HepG2 (cell line): ENCODE measurements around the gene FBXO4. TPM values are rescaled to one million over a fixed set of nuclear protein-coding genes. Genes with fewer than 3 reads are reported as not detected.

Experiments
- AGO2 ChIP-seq: fragments of 200-400 bp; formaldehyde crosslinking; optimal IDR thresholded peaks from 2 replicates; pipeline ENCODE3; 2017; ENCODE audit warnings: mild to moderate bottlenecking, low read depth, low read length, moderate library complexity
- ATF7 ChIP-seq, 2 experiments: fragments of 450-650 bp in 1 of 2; sonication (generic) in 1 of 2; formaldehyde crosslinking in 1 of 2; IDR thresholded peaks; 2 replicates each; pipeline versions ENCODE4 v1.4.0 to v1.6.1; 2016 to 2020; ENCODE audit warnings: antibody characterized with exemption in 1 of 2, mild to moderate bottlenecking in 1 of 2, missing genetic modification reagents in 1 of 2
- ESRRA ChIP-seq: sonication (generic); formaldehyde crosslinking; IDR thresholded peaks from 2 replicates; pipeline ENCODE4 v1.5.1; 2020; ENCODE audit warnings: mild to moderate bottlenecking, low read depth, missing genetic modification reagents
- HNRNPK ChIP-seq: fragments of 200-400 bp; formaldehyde crosslinking; IDR thresholded peaks from 2 replicates; pipeline ENCODE4 v1.6.1; 2018; ENCODE audit warnings: low read length, low read depth, moderate library complexity, mild to moderate bottlenecking; ENCODE audit not compliant: poor library complexity, severe bottlenecking
- HOXD1 ChIP-seq: sonication (generic); formaldehyde crosslinking; IDR thresholded peaks from 2 replicates; pipeline ENCODE4 v1.5.0; 2020; ENCODE audit warnings: missing genetic modification reagents
- KDM5A ChIP-seq: fragments of 200-600 bp; sonication (generic); IDR thresholded peaks from 2 replicates; pipeline ENCODE4 v1.7.0; 2018; ENCODE audit warnings: antibody characterized with exemption, mild to moderate bottlenecking, low read length, borderline replicate concordance
- KLF15 ChIP-seq: sonication (generic); formaldehyde crosslinking; IDR thresholded peaks from 2 replicates; pipeline ENCODE4 v1.8.1; 2023; ENCODE audit warnings: borderline replicate concordance, mild to moderate bottlenecking, inconsistent platforms, missing genetic modification reagents, mixed read lengths
- KMT2A ChIP-seq: sonication (generic); formaldehyde crosslinking; IDR thresholded peaks from 2 replicates; pipeline ENCODE4 v1.4.0; 2020; ENCODE audit warnings: missing genetic modification reagents
- PCBP1 ChIP-seq: fragments of 200-400 bp; formaldehyde crosslinking; IDR thresholded peaks from 2 replicates; pipeline ENCODE4 v1.6.1; 2017; ENCODE audit warnings: mild to moderate bottlenecking, low read depth, low read length, borderline replicate concordance
- SOX13 ChIP-seq, 3 experiments: fragments of 450-650 bp in 1 of 3; sonication (generic) in 1 of 3; formaldehyde crosslinking in 1 of 3; IDR thresholded peaks in 2 of 3; conservative IDR thresholded peaks in 1 of 3; 2 replicates each; pipeline versions ENCODE4 v1.5.0 to v1.6.1; 2016 to 2020; ENCODE audit warnings: antibody characterized with exemption in 1 of 3, mild to moderate bottlenecking in 1 of 3, missing compliant biosample characterization in 1 of 3, missing genetic modification reagents in 1 of 3, moderate library complexity in 1 of 3
- SP2 ChIP-seq: sonication (generic); formaldehyde crosslinking; IDR thresholded peaks from 2 replicates; pipeline ENCODE4 v1.5.1; 2020; ENCODE audit warnings: mild to moderate bottlenecking, missing genetic modification reagents
- ZFYVE20 ChIP-seq: sonication (generic); formaldehyde crosslinking; IDR thresholded peaks from 2 replicates; pipeline ENCODE4 v1.8.0; 2023; ENCODE audit warnings: low read depth, mild to moderate bottlenecking, moderate library complexity, missing genetic modification reagents, borderline replicate concordance
- ZNF234 ChIP-seq: sonication (generic); formaldehyde crosslinking; conservative IDR thresholded peaks from 2 replicates; pipeline ENCODE4 v1.5.1; 2020; ENCODE audit warnings: mild to moderate bottlenecking, missing genetic modification reagents
- ZNF329 ChIP-seq: sonication (generic); formaldehyde crosslinking; IDR thresholded peaks from 2 replicates; pipeline ENCODE4 v1.9.0; 2021; ENCODE audit warnings: low read depth, mild to moderate bottlenecking, missing genetic modification reagents
- ZNF44 ChIP-seq: sonication (generic); formaldehyde crosslinking; IDR thresholded peaks from 2 replicates; pipeline ENCODE4 v1.5.1; 2020; ENCODE audit warnings: mild to moderate bottlenecking, missing genetic modification reagents
- ZNF446 ChIP-seq: sonication (generic); formaldehyde crosslinking; IDR thresholded peaks from 2 replicates; pipeline ENCODE4 v1.5.0; 2020; ENCODE audit warnings: mild to moderate bottlenecking, missing genetic modification reagents
- ZNF788 ChIP-seq: sonication (generic); formaldehyde crosslinking; IDR thresholded peaks from 2 replicates; pipeline ENCODE4 v1.5.0; 2020; ENCODE audit warnings: mild to moderate bottlenecking, missing genetic modification reagents, borderline replicate concordance
- ZNF816 ChIP-seq: sonication (generic); formaldehyde crosslinking; IDR thresholded peaks from 2 replicates; pipeline ENCODE4 v1.8.0; 2022; ENCODE audit warnings: missing genetic modification reagents, mild to moderate bottlenecking, borderline replicate concordance
- polyA plus RNA-seq, 8 experiments: library from polyadenylated mRNA; depleted of rRNA in 3 of 8; stranded (reverse) in 7 of 8; unstranded in 1 of 8; fragments of >200 nt; fragmentation: Illumina TruSeq in 4 of 8; extraction: Trizol in 4 of 8; gene quantifications; 2 replicates each; pipeline versions ENCODE4 v1.2.1 to v1.2.3, GENCODE V29; 2011 to 2016; ENCODE audit warnings: low read depth in 4 of 8, missing spikeins in 1 of 8, mixed read lengths in 1 of 8; ENCODE audit not compliant: insufficient read depth in 1 of 8
- total RNA-seq, 5 experiments: library from RNA; depleted of rRNA; stranded (reverse); fragments of >200 nt; fragmentation: Illumina TruSeq; extraction: Trizol; gene quantifications; 2 replicates each; pipeline ENCODE4 v1.2.3, GENCODE V29; 2016; ENCODE audit warnings: low read depth in 1 of 5
- TF ChIP-seq, protein P1 (sequence below): sonication (generic); formaldehyde crosslinking; IDR thresholded peaks from 2 replicates; pipeline ENCODE4 v1.8.0; 2022; ENCODE audit warnings: mild to moderate bottlenecking, missing genetic modification reagents, moderate library complexity
- TF ChIP-seq, protein P2 (sequence below): sonication (generic); formaldehyde crosslinking; IDR thresholded peaks from 2 replicates; pipeline ENCODE4 v1.8.1; 2023; ENCODE audit warnings: missing genetic modification reagents, mild to moderate bottlenecking, borderline replicate concordance
- TF ChIP-seq, protein P3 (sequence below): sonication (generic); formaldehyde crosslinking; conservative IDR thresholded peaks from 2 replicates; pipeline ENCODE4 v1.8.0; 2022; ENCODE audit warnings: low read depth, missing genetic modification reagents
- TF ChIP-seq, protein P4 (sequence below): sonication (generic); formaldehyde crosslinking; IDR thresholded peaks from 2 replicates; pipeline ENCODE4 v1.9.0; 2022; ENCODE audit warnings: low read depth, missing genetic modification reagents

Gene FBXO4
- total and polyA plus RNA-seq, 2 of the 13 experiments (the other 11 are each of a cell fraction or from before 2014, with no cell fraction given), result 5.2 to 16.4 TPM

DNA sequence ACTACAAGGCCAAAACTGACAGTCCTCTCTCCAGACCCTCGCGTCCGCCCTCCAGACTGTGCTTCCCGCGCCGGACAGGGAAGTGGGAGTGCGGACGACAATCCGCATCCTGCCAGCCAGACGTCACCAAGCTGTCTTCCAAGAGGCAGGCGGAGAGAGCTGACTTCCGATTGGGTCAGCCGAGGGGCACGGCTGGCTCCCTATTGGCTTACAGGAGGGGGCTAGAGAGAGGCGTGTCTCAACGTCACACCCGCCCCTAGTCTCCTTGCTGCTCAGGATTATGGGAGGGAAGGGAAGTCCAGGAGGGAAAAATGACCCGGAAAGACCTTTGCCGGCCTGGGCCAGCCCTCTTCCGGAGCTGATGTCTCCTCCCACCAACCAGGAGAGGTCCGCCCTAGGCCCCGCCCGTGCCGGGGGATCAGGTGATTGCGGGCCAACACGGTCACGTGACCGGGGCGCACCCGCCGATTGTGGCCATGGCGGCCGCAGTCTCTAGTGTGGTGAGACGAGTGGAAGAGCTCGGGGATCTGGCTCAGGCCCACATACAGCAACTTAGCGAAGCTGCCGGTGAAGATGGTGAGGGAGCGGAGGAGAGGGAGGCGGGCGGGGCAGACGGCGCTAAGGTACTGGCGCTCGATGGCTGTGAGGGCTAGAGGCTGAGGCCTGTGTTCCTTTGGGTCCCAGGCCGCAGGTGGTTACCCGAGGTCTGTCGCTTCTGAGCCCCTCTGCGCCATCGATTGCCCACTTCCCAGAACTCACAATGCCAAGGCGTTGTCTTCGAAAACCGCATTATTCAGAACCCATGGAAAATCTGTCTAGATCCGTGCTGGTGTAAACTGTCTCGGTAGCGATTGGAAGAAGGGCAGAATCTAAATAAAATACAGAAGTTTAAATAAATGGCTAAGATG, 20.9 kb upstream of the FBXO4 start, which contains the start of gene RIMOC1 (continued):
- TF ChIP-seq, protein P1, sequence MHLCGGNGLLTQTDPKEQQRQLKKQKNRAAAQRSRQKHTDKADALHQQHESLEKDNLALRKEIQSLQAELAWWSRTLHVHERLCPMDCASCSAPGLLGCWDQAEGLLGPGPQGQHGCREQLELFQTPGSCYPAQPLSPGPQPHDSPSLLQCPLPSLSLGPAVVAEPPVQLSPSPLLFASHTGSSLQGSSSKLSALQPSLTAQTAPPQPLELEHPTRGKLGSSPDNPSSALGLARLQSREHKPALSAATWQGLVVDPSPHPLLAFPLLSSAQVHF, result no peak
- TF ChIP-seq ZFYVE20 (CRISPR knock-in tag) (no peak), ZNF329 (CRISPR knock-in tag) (peak; percentile 63; the same call in 1 of the 2 replicates), ZNF788 (peak; percentile 86; the same call in 1 of the 2 replicates), HOXD1 (CRISPR knock-in tag) (0 out of 2 replicates have a peak, but pooled peaks have one; percentile 51), SP2 (peak; percentile 83), PCBP1 (0 out of 2 replicates have a peak, but pooled peaks have one; percentile 77), ZNF44 (CRISPR knock-in tag) (0 out of 2 replicates have a peak, but pooled peaks have one; percentile 45), ZNF816 (0 out of 2 replicates have a peak, but pooled peaks have one; percentile 63), ZNF446 (CRISPR knock-in tag) (no peak; the same call in 1 of the 2 replicates), ESRRA (CRISPR knock-in tag) (peak; percentile 42; the same call in 1 of the 2 replicates), AGO2 (peak; percentile 71), HNRNPK (no peak), KLF15 (peak; percentile 27; the same call in 1 of the 2 replicates), KMT2A (peak; percentile 87), KDM5A (peak; percentile 95), ATF7 (IDR thresholded peaks at IDR 0.05) (no peak), ATF7 (CRISPR knock-in tag; IDR thresholded peaks at IDR 0.05) (peak; percentile 66; the same call in 1 of the 2 replicates), ZNF234 (CRISPR knock-in tag) (no peak), SOX13 (IDR thresholded peaks at IDR 0.05) (peak; percentile 15; the same call in 1 of the 2 replicates), SOX13 (CRISPR knock-in tag; conservative IDR thresholded peaks at IDR 0.05 in 1 of 2, IDR thresholded peaks at IDR 0.05 in 1 of 2) (peak in 1 of 2 experiments; percentile 57; a peak in 1 of 4 replicates)
- TF ChIP-seq, protein P2, sequence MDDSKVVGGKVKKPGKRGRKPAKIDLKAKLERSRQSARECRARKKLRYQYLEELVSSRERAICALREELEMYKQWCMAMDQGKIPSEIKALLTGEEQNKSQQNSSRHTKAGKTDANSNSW (CRISPR knock-in tag), result no peak
- TF ChIP-seq, protein P3, sequence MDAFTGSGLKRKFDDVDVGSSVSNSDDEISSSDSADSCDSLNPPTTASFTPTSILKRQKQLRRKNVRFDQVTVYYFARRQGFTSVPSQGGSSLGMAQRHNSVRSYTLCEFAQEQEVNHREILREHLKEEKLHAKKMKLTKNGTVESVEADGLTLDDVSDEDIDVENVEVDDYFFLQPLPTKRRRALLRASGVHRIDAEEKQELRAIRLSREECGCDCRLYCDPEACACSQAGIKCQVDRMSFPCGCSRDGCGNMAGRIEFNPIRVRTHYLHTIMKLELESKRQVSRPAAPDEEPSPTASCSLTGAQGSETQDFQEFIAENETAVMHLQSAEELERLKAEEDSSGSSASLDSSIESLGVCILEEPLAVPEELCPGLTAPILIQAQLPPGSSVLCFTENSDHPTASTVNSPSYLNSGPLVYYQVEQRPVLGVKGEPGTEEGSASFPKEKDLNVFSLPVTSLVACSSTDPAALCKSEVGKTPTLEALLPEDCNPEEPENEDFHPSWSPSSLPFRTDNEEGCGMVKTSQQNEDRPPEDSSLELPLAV (CRISPR knock-in tag), result no peak
- TF ChIP-seq, protein P4, sequence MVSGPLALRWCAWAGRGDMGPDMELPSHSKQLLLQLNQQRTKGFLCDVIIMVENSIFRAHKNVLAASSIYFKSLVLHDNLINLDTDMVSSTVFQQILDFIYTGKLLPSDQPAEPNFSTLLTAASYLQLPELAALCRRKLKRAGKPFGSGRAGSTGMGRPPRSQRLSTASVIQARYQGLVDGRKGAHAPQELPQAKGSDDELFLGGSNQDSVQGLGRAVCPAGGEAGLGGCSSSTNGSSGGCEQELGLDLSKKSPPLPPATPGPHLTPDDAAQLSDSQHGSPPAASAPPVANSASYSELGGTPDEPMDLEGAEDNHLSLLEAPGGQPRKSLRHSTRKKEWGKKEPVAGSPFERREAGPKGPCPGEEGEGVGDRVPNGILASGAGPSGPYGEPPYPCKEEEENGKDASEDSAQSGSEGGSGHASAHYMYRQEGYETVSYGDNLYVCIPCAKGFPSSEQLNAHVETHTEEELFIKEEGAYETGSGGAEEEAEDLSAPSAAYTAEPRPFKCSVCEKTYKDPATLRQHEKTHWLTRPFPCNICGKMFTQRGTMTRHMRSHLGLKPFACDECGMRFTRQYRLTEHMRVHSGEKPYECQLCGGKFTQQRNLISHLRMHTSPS (CRISPR knock-in tag), result no peak
